HEK293T (cell line): ENCODE results near the gene TNS3.

ENCODE experiments used
- CTCF ChIA-PET: fragments of 350-600 bp; formaldehyde crosslinking; extraction: SDS; loops from one replicate; lab custom pipeline; 2021; ENCODE audit warnings: antibody characterized with exemption, inconsistent platforms; lab: Yijun Ruan, JAX
- POLR2A ChIA-PET: fragments of 350-600 bp; formaldehyde crosslinking; extraction: SDS; loops from one replicate; lab custom pipeline; 2020; ENCODE audit warnings: antibody characterized with exemption, inconsistent platforms; lab: Yijun Ruan, JAX
- DNase-seq: peaks from one replicate; pipeline ENCODE4 v3.0.0; 2012; ENCODE audit warnings: mixed read lengths; ENCODE audit errors: extremely low spot score
- ARNT ChIP-seq: fragments of 450-650 bp; IDR thresholded peaks from 2 replicates; pipeline ENCODE4 v1.6.1; 2017; ENCODE audit warnings: mild to moderate bottlenecking
- BHLHE40 ChIP-seq: fragments of 450-650 bp; IDR thresholded peaks from 2 replicates; pipeline ENCODE4 v1.6.1; 2016; ENCODE audit warnings: mild to moderate bottlenecking, moderate library complexity, borderline replicate concordance
- CTBP1 ChIP-seq: fragments of 450-650 bp; IDR thresholded peaks from 2 replicates; pipeline ENCODE4 v1.6.1; 2016; ENCODE audit warnings: borderline replicate concordance
- ELF4 ChIP-seq: fragments of 450-650 bp; IDR thresholded peaks from 2 replicates; pipeline ENCODE4 v1.6.1; 2017; ENCODE audit warnings: antibody characterized with exemption
- FOXA1 ChIP-seq: fragments of 450-650 bp; IDR thresholded peaks from 2 replicates; pipeline ENCODE4 v1.6.1; 2016; ENCODE audit warnings: mild to moderate bottlenecking
- FOXK2 ChIP-seq: fragments of 450-650 bp; IDR thresholded peaks from 2 replicates; pipeline ENCODE4 v1.6.1; 2016; ENCODE audit warnings: mild to moderate bottlenecking
- FOXM1 ChIP-seq: fragments of 450-650 bp; IDR thresholded peaks from 2 replicates; pipeline ENCODE4 v1.6.1; 2017; ENCODE audit warnings: mild to moderate bottlenecking, borderline replicate concordance
- HDGF ChIP-seq: fragments of 450-650 bp; IDR thresholded peaks from 2 replicates; pipeline ENCODE4 v1.6.1; 2017; ENCODE audit warnings: antibody characterized with exemption, borderline replicate concordance
- L3MBTL2 ChIP-seq: fragments of 450-650 bp; conservative IDR thresholded peaks from 2 replicates; pipeline ENCODE4 v1.6.1; 2016; ENCODE audit warnings: mild to moderate bottlenecking
- LEF1 ChIP-seq: fragments of 450-650 bp; IDR thresholded peaks from 2 replicates; pipeline ENCODE4 v1.6.1; 2017; ENCODE audit warnings: mild to moderate bottlenecking, borderline replicate concordance
- NFRKB ChIP-seq: fragments of 450-650 bp; IDR thresholded peaks from 2 replicates; pipeline ENCODE4 v1.6.1; 2016; ENCODE audit warnings: mild to moderate bottlenecking, moderate library complexity
- PKNOX1 ChIP-seq: fragments of 450-650 bp; IDR thresholded peaks from 2 replicates; pipeline ENCODE4 v1.6.1; 2016
- SP1 ChIP-seq: fragments of 450-650 bp; IDR thresholded peaks from 2 replicates; pipeline ENCODE4 v1.6.1; 2017
- SUZ12 ChIP-seq: fragments of 450-650 bp; IDR thresholded peaks from 2 replicates; pipeline ENCODE4 v1.6.1; 2016; ENCODE audit warnings: mild to moderate bottlenecking
- TARDBP ChIP-seq: fragments of 450-650 bp; IDR thresholded peaks from 2 replicates; pipeline ENCODE4 v1.6.1; 2016
- ZNF384 ChIP-seq: fragments of 450-650 bp; IDR thresholded peaks from 2 replicates; pipeline ENCODE4 v1.6.1; 2016

Gene TNS3

DNA sequence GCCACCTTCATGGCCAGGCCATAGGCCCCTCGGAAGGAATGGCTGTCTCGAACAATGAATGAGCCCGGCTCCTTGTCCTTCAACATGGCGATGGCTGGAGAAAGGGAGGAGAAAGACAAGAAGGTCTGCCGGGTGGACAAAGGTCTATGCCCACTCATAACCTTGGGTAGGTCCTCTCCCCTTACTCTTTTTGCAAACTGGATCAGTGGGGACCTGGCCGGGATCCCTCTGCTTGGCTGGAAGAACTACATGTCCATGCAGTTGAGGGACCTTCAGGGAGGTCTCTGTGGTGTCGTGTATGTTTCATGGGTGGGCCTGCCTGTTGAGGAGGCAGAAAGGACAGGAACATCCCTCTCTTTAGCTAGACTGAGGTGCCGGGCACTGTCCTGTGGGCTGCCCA is 284.8 kb downstream of the TNS3 start:
- ChIA-PET CTCF (no interaction called here), POLR2A (no interaction called here)
- TF ChIP-seq CTBP1 (no peak), NFRKB (no peak), PKNOX1 (no peak), BHLHE40 (no peak), TARDBP (no peak), ARNT (no peak), FOXM1 (no peak), HDGF (no peak), ZNF384 (no peak), FOXA1 (no peak), SP1 (no peak)
- DNase-seq, result no peak

- POLR2A ChIA-PET, result no interaction called here
- no peak for DNase-seq
- CTCF ChIA-PET, result no interaction called here
- TF ChIP-seq ZNF384, result no peak
- TF ChIP-seq FOXA1, result no peak
- no peak for TF ChIP-seq HDGF
- TF ChIP-seq PKNOX1, result no peak
- TF ChIP-seq TARDBP, result no peak
- TF ChIP-seq FOXK2, result no peak
- no peak for TF ChIP-seq NFRKB
- no peak for TF ChIP-seq ELF4
- TF ChIP-seq FOXM1, result no peak
- TF ChIP-seq CTBP1, result no peak
- no peak for TF ChIP-seq LEF1
- TF ChIP-seq SUZ12, result no peak
- TF ChIP-seq BHLHE40, result no peak
- no peak for TF ChIP-seq ARNT
- TF ChIP-seq SP1, result no peak
- no peak for TF ChIP-seq L3MBTL2
These were observed 286.3 kb downstream of the TNS3 start for GRCh38 chr7:47295606-47296005.

- ChIA-PET POLR2A (no interaction called here), CTCF (no interaction called here)
- no peak for DNase-seq
- TF ChIP-seq HDGF (no peak), SUZ12 (no peak), SP1 (no peak), LEF1 (no peak)
These were observed 287.2 kb downstream of the TNS3 start for GRCh38 chr7:47294556-47295222.

DNA sequence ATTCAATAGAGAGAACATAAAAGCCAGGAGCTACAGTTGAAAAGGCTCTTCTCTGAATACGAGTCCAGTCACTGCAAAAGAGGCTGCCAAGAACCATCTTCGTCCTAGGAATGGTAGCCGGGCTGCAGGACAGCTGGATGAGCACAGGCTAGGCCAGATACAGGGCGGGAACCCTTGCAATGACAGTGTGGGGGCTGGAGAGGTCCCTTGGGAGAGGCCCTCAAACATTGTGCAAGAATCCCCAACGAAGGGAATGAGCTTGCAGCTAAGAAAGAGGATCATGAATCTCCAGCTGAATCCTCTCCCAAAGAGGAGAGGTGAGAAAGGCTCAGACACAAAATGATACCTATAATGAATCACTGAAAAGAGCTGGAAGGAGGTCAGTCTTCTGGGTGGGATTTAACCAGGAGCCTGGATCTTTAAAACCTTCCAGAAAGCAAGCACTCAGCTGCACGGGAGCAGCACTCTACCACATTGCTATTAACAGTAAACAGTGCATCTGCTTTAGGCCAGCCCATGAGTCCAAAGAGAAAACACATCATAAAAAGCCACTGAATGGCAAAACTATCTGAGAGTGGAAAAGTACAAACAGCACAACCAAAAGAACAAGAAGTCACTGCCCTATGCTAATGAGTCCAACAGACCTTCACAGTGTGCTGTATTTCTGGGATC is 287.9 kb downstream of the TNS3 start:
- CTCF ChIA-PET, result no interaction called here

GRCh38 chr7:47292832-47293309 is 289.0 kb downstream of the TNS3 start:
- DNase-seq, result no peak
- ChIA-PET POLR2A (no interaction called here), CTCF (no interaction called here)
- no peak for TF ChIP-seq L3MBTL2
- no peak for TF ChIP-seq SP1
- TF ChIP-seq LEF1, result no peak
- no peak for TF ChIP-seq TARDBP
- TF ChIP-seq CTBP1, result no peak
- TF ChIP-seq FOXK2, result no peak
- TF ChIP-seq NFRKB, result no peak
- no peak for TF ChIP-seq BHLHE40
- TF ChIP-seq PKNOX1, result no peak
- TF ChIP-seq ARNT, result no peak
- no peak for TF ChIP-seq FOXA1
- no peak for TF ChIP-seq ELF4
- TF ChIP-seq HDGF, result no peak
- TF ChIP-seq SUZ12, result no peak
- no peak for TF ChIP-seq ZNF384
- no peak for TF ChIP-seq FOXM1

More for the DNA sequence above, 287.9 kb downstream of the TNS3 start:
- TF ChIP-seq LEF1 (no peak), L3MBTL2 (no peak), ELF4 (no peak), HDGF (no peak), CTBP1 (no peak), FOXK2 (no peak), TARDBP (no peak), FOXM1 (no peak), SUZ12 (no peak), FOXA1 (no peak), ZNF384 (no peak), NFRKB (no peak), SP1 (no peak), BHLHE40 (no peak), PKNOX1 (no peak), ARNT (no peak)
- DNase-seq, result no peak
- POLR2A ChIA-PET, result no interaction called here
